ENCODE data around the gene APCDD1L. TPM values are rescaled to one million over a fixed set of nuclear protein-coding genes. Genes with fewer than 3 reads are reported as not detected.

Gene APCDD1L
- polyA plus RNA-seq, 1 of the 3 experiments (the other 2 are of a cell fraction), result 0.99 TPM

DNA sequence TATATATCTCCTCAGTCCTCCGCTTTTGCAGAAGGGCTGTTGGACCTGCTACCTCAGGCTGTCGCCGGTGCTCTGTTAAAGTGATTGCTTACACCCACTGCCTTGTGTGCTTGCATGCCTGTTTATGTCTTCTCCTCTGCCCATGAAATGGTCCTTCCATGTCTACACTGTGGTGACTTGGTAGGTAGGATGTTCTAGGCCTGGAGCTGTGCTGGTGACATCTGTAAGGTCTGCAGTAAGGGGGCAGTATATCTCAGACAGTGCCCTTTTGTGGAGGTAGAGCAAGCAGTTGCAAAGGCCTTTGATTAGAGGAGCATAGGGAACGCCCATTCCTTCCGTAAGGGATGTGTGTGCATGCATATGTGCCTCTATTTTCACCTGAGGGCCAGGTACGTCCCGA is 85.9 kb downstream of the APCDD1L start:
- peaks cover 5 to 11% of the 10 kb centered on the region in 2 experiments; a peak in 2 of 4 replicates for H3K4me1 ChIP-seq (ENCODE audit: control insufficient read depth in 1 of 2, insufficient read depth in 2 of 2, low read depth in 1 of 2, low read length in 1 of 2)
- no peak overlapping the region for H2AFZ ChIP-seq (ENCODE audit: low read depth)
- peaks cover 6 to 13% of the 10 kb centered on the region in 2 experiments for H3K36me3 ChIP-seq (replicated peaks in 1 of 2; ENCODE audit: control insufficient read depth in 1 of 2, insufficient read depth in 2 of 2, low read length in 1 of 2)
- H3K9me2 ChIP-seq, result no peaks in the 10 kb centered on the region
- H3F3A ChIP-seq (replicated peaks; ENCODE audit: insufficient read depth), result peaks cover 17% of the 10 kb centered on the region
- no peak overlapping the region for H3K4me3 ChIP-seq (ENCODE audit: low read depth in 2 of 2, low read length in 1 of 2)
- H4K20me1 ChIP-seq (ENCODE audit: insufficient read depth), result peaks cover 2% of the 10 kb centered on the region; the same call in 1 of the 2 replicates
- POLR2A ChIA-PET, result no interaction called here
- 97% methylated on average over 7 of the region's 7 CpGs for WGBS (ENCODE audit: low lambda C conversion rate)
- H3K9ac ChIP-seq, result no peak overlapping the region
- DNase-seq, result no peak
- H3K79me2 ChIP-seq (ENCODE audit: insufficient read depth), result peaks cover 98% of the 10 kb centered on the region
- no peaks in the 10 kb centered on the region for H3K9me3 ChIP-seq
- no peaks in the 10 kb centered on the region for H3K27me3 ChIP-seq (ENCODE audit: insufficient read depth)
- CTCF ChIA-PET, result no interaction called here
- no peak overlapping the region for H3K27ac ChIP-seq (ENCODE audit: low read depth in 2 of 2, low read length in 1 of 2)
- H3K4me2 ChIP-seq, result no peak overlapping the region
- TF ChIP-seq NFIC (IDR thresholded peaks at IDR 0.05; ENCODE audit: borderline replicate concordance) (no peak), SMC3 (IDR thresholded peaks at IDR 0.05; ENCODE audit: low read depth, low read length) (no peak)

DNA sequence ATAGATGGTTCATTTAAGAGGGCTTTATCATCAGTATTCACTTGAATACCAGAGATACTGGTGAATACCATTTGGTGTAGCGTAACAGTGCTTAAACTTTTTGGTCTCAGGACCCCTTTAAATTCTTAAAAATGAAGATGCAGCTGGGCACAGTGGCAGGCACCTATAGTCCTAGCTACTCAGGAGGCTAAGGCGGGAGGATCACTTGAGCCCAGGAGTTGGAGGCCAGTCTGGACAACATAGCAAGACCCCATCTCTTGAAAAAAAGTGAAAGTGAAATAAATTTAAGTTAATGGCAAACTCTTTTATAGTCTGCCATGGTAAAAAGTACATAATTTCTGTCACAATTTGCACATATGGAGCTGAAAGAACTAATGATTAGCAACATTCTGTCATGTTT is 86.8 kb downstream of the APCDD1L start:
- ChIA-PET CTCF (no interaction called here), POLR2A (no interaction called here)
- peaks cover 16% of the 10 kb centered on the region for H3F3A ChIP-seq (replicated peaks; ENCODE audit: insufficient read depth)
- H3K4me1 ChIP-seq (ENCODE audit: control insufficient read depth in 1 of 2, insufficient read depth in 2 of 2, low read depth in 1 of 2, low read length in 1 of 2), result peaks cover 1 to 5% of the 10 kb centered on the region in 2 experiments; a peak in 2 of 4 replicates
- no peaks in the 10 kb centered on the region for H3K9me2 ChIP-seq
- no peak overlapping the region for H3K27ac ChIP-seq (ENCODE audit: low read depth in 2 of 2, low read length in 1 of 2)
- no peaks in the 10 kb centered on the region for H3K27me3 ChIP-seq (ENCODE audit: insufficient read depth)
- TF ChIP-seq JUND (IDR thresholded peaks at IDR 0.05) (no peak), POLR2AphosphoS5 (IDR thresholded peaks at IDR 0.05; ENCODE audit: low read depth, low read length) (no peak), RXRA (IDR thresholded peaks at IDR 0.05; ENCODE audit: borderline replicate concordance, low read depth) (no peak), MXI1 (IDR thresholded peaks at IDR 0.05; ENCODE audit: low read depth, low read length) (no peak), MEF2A (IDR thresholded peaks at IDR 0.05; ENCODE audit: borderline replicate concordance, low read depth) (no peak), NFIC (IDR thresholded peaks at IDR 0.05; ENCODE audit: borderline replicate concordance) (no peak), TAF1 (IDR thresholded peaks at IDR 0.05; ENCODE audit: borderline replicate concordance, low read depth, low read length) (no peak), ELF1 (IDR thresholded peaks at IDR 0.05) (no peak), RCOR1 (IDR thresholded peaks at IDR 0.05; ENCODE audit: low read length) (no peak), SIN3A (IDR thresholded peaks at IDR 0.05; ENCODE audit: borderline replicate concordance, low read depth, low read length) (no peak), FOSL2 (IDR thresholded peaks at IDR 0.05; ENCODE audit: borderline replicate concordance, low read depth) (no peak), TCF12 (IDR thresholded peaks at IDR 0.05) (no peak)
- TF ChIP-seq, protein P1, sequence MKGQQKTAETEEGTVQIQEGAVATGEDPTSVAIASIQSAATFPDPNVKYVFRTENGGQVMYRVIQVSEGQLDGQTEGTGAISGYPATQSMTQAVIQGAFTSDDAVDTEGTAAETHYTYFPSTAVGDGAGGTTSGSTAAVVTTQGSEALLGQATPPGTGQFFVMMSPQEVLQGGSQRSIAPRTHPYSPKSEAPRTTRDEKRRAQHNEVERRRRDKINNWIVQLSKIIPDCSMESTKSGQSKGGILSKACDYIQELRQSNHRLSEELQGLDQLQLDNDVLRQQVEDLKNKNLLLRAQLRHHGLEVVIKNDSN (IDR thresholded peaks at IDR 0.05; ENCODE audit: borderline replicate concordance, low read depth), result no peak
- TF ChIP-seq, protein P2, sequence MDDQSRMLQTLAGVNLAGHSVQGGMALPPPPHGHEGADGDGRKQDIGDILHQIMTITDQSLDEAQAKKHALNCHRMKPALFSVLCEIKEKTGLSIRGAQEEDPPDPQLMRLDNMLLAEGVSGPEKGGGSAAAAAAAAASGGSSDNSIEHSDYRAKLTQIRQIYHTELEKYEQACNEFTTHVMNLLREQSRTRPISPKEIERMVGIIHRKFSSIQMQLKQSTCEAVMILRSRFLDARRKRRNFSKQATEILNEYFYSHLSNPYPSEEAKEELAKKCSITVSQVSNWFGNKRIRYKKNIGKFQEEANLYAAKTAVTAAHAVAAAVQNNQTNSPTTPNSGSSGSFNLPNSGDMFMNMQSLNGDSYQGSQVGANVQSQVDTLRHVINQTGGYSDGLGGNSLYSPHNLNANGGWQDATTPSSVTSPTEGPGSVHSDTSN (IDR thresholded peaks at IDR 0.05), result no peak
- TF ChIP-seq, protein P3, sequence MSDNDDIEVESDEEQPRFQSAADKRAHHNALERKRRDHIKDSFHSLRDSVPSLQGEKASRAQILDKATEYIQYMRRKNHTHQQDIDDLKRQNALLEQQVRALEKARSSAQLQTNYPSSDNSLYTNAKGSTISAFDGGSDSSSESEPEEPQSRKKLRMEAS (IDR thresholded peaks at IDR 0.05; ENCODE audit: low read depth), result no peak
- TF ChIP-seq, protein P4, sequence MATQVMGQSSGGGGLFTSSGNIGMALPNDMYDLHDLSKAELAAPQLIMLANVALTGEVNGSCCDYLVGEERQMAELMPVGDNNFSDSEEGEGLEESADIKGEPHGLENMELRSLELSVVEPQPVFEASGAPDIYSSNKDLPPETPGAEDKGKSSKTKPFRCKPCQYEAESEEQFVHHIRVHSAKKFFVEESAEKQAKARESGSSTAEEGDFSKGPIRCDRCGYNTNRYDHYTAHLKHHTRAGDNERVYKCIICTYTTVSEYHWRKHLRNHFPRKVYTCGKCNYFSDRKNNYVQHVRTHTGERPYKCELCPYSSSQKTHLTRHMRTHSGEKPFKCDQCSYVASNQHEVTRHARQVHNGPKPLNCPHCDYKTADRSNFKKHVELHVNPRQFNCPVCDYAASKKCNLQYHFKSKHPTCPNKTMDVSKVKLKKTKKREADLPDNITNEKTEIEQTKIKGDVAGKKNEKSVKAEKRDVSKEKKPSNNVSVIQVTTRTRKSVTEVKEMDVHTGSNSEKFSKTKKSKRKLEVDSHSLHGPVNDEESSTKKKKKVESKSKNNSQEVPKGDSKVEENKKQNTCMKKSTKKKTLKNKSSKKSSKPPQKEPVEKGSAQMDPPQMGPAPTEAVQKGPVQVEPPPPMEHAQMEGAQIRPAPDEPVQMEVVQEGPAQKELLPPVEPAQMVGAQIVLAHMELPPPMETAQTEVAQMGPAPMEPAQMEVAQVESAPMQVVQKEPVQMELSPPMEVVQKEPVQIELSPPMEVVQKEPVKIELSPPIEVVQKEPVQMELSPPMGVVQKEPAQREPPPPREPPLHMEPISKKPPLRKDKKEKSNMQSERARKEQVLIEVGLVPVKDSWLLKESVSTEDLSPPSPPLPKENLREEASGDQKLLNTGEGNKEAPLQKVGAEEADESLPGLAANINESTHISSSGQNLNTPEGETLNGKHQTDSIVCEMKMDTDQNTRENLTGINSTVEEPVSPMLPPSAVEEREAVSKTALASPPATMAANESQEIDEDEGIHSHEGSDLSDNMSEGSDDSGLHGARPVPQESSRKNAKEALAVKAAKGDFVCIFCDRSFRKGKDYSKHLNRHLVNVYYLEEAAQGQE (IDR thresholded peaks at IDR 0.05; ENCODE audit: low read depth, low read length), result no peak
- TF ChIP-seq, protein P5, sequence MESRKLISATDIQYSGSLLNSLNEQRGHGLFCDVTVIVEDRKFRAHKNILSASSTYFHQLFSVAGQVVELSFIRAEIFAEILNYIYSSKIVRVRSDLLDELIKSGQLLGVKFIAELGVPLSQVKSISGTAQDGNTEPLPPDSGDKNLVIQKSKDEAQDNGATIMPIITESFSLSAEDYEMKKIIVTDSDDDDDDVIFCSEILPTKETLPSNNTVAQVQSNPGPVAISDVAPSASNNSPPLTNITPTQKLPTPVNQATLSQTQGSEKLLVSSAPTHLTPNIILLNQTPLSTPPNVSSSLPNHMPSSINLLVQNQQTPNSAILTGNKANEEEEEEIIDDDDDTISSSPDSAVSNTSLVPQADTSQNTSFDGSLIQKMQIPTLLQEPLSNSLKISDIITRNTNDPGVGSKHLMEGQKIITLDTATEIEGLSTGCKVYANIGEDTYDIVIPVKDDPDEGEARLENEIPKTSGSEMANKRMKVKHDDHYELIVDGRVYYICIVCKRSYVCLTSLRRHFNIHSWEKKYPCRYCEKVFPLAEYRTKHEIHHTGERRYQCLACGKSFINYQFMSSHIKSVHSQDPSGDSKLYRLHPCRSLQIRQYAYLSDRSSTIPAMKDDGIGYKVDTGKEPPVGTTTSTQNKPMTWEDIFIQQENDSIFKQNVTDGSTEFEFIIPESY (IDR thresholded peaks at IDR 0.05; ENCODE audit: borderline replicate concordance, low read depth), result no peak
- no peak overlapping the region for H3K4me3 ChIP-seq (ENCODE audit: low read depth in 2 of 2, low read length in 1 of 2)
- no peaks in the 10 kb centered on the region; the same call in 1 of the 2 replicates for H4K20me1 ChIP-seq (ENCODE audit: insufficient read depth)
- H3K9me3 ChIP-seq, result no peaks in the 10 kb centered on the region
- DNase-seq, result no peak
- peaks cover 6 to 20% of the 10 kb centered on the region in 2 experiments for H3K36me3 ChIP-seq (replicated peaks in 1 of 2; ENCODE audit: control insufficient read depth in 1 of 2, insufficient read depth in 2 of 2, low read length in 1 of 2)
- H2AFZ ChIP-seq (ENCODE audit: low read depth), result no peak overlapping the region
- peaks cover 98% of the 10 kb centered on the region for H3K79me2 ChIP-seq (ENCODE audit: insufficient read depth)
- WGBS (ENCODE audit: low lambda C conversion rate), result 92% methylated on average over 2 of the region's 2 CpGs
- no peak overlapping the region for H3K4me2 ChIP-seq
- no peak overlapping the region for H3K9ac ChIP-seq
